ENCODE measurements around the gene SPAAR. TPM values are rescaled to one million over a fixed set of nuclear protein-coding genes. Genes with fewer than 3 reads are reported as not detected.

Gene SPAAR
- total and polyA plus RNA-seq, 9 of the 15 experiments (the other 6 are each of a cell fraction or from before 2014, with no cell fraction given) = not detected

DNA sequence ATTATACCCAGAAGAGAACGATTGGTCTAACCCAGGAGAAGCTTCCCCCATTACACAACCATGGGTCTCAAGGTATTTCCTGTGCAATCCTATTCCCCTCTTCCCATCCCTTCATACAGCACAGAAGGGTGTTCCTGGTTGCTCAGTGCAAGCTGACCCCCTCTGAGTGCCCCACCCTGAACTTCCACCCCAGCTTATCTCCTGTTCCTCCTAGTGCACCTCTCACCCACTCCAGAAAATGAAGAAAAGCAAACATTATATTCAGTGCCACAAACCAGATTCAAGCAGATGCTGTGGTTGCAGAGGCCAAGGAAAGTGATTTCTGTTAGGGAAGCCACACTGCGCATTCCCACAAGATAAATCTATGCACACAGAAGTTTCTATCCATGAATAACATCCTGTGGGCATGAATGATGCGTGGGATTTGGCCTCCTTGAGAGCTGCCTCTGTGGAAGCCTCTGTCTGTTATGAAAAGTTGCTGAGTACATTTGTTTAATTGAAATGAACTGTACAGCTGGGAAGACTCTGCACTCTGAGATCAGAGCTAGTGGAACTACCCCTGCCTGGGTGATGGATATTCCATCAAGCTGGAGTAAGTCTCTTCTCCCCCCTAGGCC is 50.9 kb downstream of the SPAAR start:
- H3K36me3 ChIP-seq (ENCODE audit: control insufficient read depth, insufficient read depth, low read length) = no peaks in the 10 kb centered on the region
- no peaks in the 10 kb centered on the region for H3K9me3 ChIP-seq (replicated peaks; ENCODE audit: control insufficient read depth, insufficient read depth, low read depth, low read length)
- intact Hi-C loops (cut with micrococcal nuclease) (no loop called here), in situ Hi-C loops (cut with MboI) (no loop called here)
- TF ChIP-seq FOXP1 (CRISPR knock-in tag; IDR thresholded peaks at IDR 0.05) (no peak), MBD2 (IDR thresholded peaks at IDR 0.05; ENCODE audit: borderline replicate concordance, low read depth) (no peak), KDM2B (CRISPR knock-in tag; IDR thresholded peaks at IDR 0.05) (no peak), MLX (CRISPR knock-in tag; conservative IDR thresholded peaks at IDR 0.05) (no peak), HES1 (IDR thresholded peaks at IDR 0.05; ENCODE audit: low read depth) (no peak), MAX (CRISPR knock-in tag; IDR thresholded peaks at IDR 0.05) (no peak), PML (IDR thresholded peaks at IDR 0.05; ENCODE audit: low read length) (no peak), BRF2 (IDR thresholded peaks at IDR 0.05; ENCODE audit: borderline replicate concordance, insufficient read depth, insufficient read length) (no peak), HCFC1 (IDR thresholded peaks at IDR 0.05; ENCODE audit: low read depth, low read length) (no peak), MAZ (CRISPR knock-in tag; conservative IDR thresholded peaks at IDR 0.05 in 1 of 2, IDR thresholded peaks at IDR 0.05 in 1 of 2) (no peak), NCOA1 (IDR thresholded peaks at IDR 0.05; ENCODE audit: low read depth) (no peak), RAD51 (IDR thresholded peaks at IDR 0.05; ENCODE audit: borderline replicate concordance, low read depth) (no peak), CXXC5 (CRISPR knock-in tag; IDR thresholded peaks at IDR 0.05) (no peak)
- TF ChIP-seq, protein P1, sequence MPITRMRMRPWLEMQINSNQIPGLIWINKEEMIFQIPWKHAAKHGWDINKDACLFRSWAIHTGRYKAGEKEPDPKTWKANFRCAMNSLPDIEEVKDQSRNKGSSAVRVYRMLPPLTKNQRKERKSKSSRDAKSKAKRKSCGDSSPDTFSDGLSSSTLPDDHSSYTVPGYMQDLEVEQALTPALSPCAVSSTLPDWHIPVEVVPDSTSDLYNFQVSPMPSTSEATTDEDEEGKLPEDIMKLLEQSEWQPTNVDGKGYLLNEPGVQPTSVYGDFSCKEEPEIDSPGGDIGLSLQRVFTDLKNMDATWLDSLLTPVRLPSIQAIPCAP (CRISPR knock-in tag; IDR thresholded peaks at IDR 0.05; ENCODE audit: borderline replicate concordance) = no peak
- ATAC-seq (no peak), FAIRE-seq (no peak), DNase-seq (ENCODE audit: extremely low read depth in 1 of 4, low spot score in 3 of 4) (no peak)
- no peak overlapping the region for H3K9ac ChIP-seq (ENCODE audit: insufficient read depth in 1 of 2, low read depth in 2 of 2, low read length in 2 of 2)
- no peaks in the 10 kb centered on the region for H4K20me1 ChIP-seq (replicated peaks; ENCODE audit: control insufficient read depth, insufficient read depth, low read length)
- H2AFZ ChIP-seq (ENCODE audit: low read depth, low read length) = no peak overlapping the region
- H3K9me1 ChIP-seq (ENCODE audit: control insufficient read depth, insufficient read depth, low read length) = no peaks in the 10 kb centered on the region
- CTCF ChIA-PET (ENCODE audit: low intra/inter-chr PET ratio) = no interaction called here
- H3K4me2 ChIP-seq (ENCODE audit: insufficient read depth, low read length) = no peak overlapping the region
- peaks cover 0 to 3% of the 10 kb centered on the region in 2 experiments; a peak in 1 of 5 replicates for H3K4me1 ChIP-seq (replicated peaks in 1 of 2; ENCODE audit: control insufficient read depth in 2 of 2, insufficient read depth in 2 of 2, low read length in 2 of 2)
- peaks cover 2 to 29% of the 10 kb centered on the region in 2 experiments; a peak in 3 of 5 replicates for H3K27me3 ChIP-seq (ENCODE audit: control insufficient read depth in 2 of 2, insufficient read depth in 2 of 2, low read length in 2 of 2)
- no peak overlapping the region for H3K4me3 ChIP-seq
- POLR2A ChIA-PET = no interaction called here
- no TSS peak for BruUV-seq (replicated peaks)
- no peak overlapping the region for H3K27ac ChIP-seq (ENCODE audit: extremely low read depth, low read depth, low read length)
- WGBS (ENCODE audit: insufficient coverage, low coverage, missing lambda C conversion rate) = 0% methylated on average over 2 of the region's 3 CpGs
- H3K79me2 ChIP-seq (ENCODE audit: control insufficient read depth, insufficient read depth, low read length) = no peaks in the 10 kb centered on the region

All from K562 (cell line).